H9 (cell line): ENCODE data around the gene TMEM14B. TPM values are rescaled to one million over a fixed set of nuclear protein-coding genes. Genes with fewer than 3 reads are reported as not detected.

ENCODE experiments used
- DNase-seq: peaks from one replicate; pipeline ENCODE4 v3.0.0-alpha.2; 2017
- H2AFZ ChIP-seq: one replicate; pipeline ENCODE4 v1.6.1; 2013; ENCODE audit warnings: mild to moderate bottlenecking, low read length, control low read depth, moderate library complexity
- H2AK5ac ChIP-seq: 2 replicates; pipeline ENCODE4 v1.6.1; 2013; ENCODE audit warnings: low read length, control low read depth, mixed read lengths; ENCODE audit not compliant: insufficient read length
- H2BK120ac ChIP-seq: one replicate; pipeline ENCODE4 v1.6.1; 2013; ENCODE audit warnings: low read depth, mild to moderate bottlenecking, low read length, control low read depth, inconsistent platforms; ENCODE audit not compliant: poor library complexity, severe bottlenecking
- H2BK12ac ChIP-seq: 2 replicates; pipeline ENCODE4 v1.6.1; 2013; ENCODE audit warnings: low read length, control low read depth, mixed read lengths, low read depth; ENCODE audit not compliant: insufficient read length
- H2BK15ac ChIP-seq: 2 replicates; pipeline ENCODE4 v1.6.1; 2013; ENCODE audit warnings: low read depth, low read length, control low read depth
- H2BK20ac ChIP-seq: one replicate; pipeline ENCODE4 v1.6.1; 2013; ENCODE audit warnings: low read depth, mild to moderate bottlenecking, low read length, control low read depth, inconsistent platforms; ENCODE audit not compliant: poor library complexity, severe bottlenecking
- H2BK5ac ChIP-seq: 2 replicates; pipeline ENCODE4 v1.6.1; 2013; ENCODE audit warnings: low read length, control low read depth, mixed read lengths; ENCODE audit not compliant: insufficient read length
- H3K14ac ChIP-seq: 2 replicates; pipeline ENCODE4 v1.6.1; 2013; ENCODE audit warnings: low read length, control low read depth; ENCODE audit not compliant: insufficient read depth
- H3K18ac ChIP-seq: 2 replicates; pipeline ENCODE4 v1.6.1; 2013; ENCODE audit warnings: low read depth, mild to moderate bottlenecking, mixed read lengths, low read length, control low read depth; ENCODE audit not compliant: insufficient read length
- H3K23ac ChIP-seq: 2 replicates; pipeline ENCODE4 v1.6.1; 2013; ENCODE audit warnings: low read length, control low read depth, mixed read lengths, low read depth; ENCODE audit not compliant: insufficient read length
- H3K23me2 ChIP-seq: 2 replicates; pipeline ENCODE4 v1.6.1; 2013; ENCODE audit warnings: low read depth, mild to moderate bottlenecking, mixed read lengths, low read length, control low read depth; ENCODE audit not compliant: insufficient read length, poor library complexity, severe bottlenecking
- H3K27ac ChIP-seq: 2 replicates; pipeline ENCODE4 v1.5.1; 2013; ENCODE audit warnings: low read length, control low read depth, mixed read lengths, low read depth; ENCODE audit not compliant: insufficient read length
- H3K27me3 ChIP-seq: 2 replicates; pipeline ENCODE4 v1.6.1; 2013; ENCODE audit warnings: low read length, control low read depth, inconsistent platforms; ENCODE audit not compliant: insufficient read depth
- H3K4ac ChIP-seq: 2 replicates; pipeline ENCODE4 v1.6.1; 2013; ENCODE audit warnings: low read depth, mild to moderate bottlenecking, control low read depth, inconsistent platforms, low read length, moderate library complexity
- H3K4me1 ChIP-seq: 2 replicates; pipeline ENCODE4 v1.6.1; 2013; ENCODE audit warnings: low read length, control low read depth, inconsistent platforms; ENCODE audit not compliant: insufficient read depth
- H3K4me2 ChIP-seq: 2 replicates; pipeline ENCODE4 v1.6.1; 2013; ENCODE audit warnings: low read length, control low read depth, mixed read lengths; ENCODE audit not compliant: insufficient read length, insufficient read depth
- H3K56ac ChIP-seq: 2 replicates; pipeline ENCODE4 v1.6.1; 2013; ENCODE audit warnings: low read depth, mild to moderate bottlenecking, mixed read lengths, low read length, control low read depth; ENCODE audit not compliant: insufficient read length
- H3K79me1 ChIP-seq: 2 replicates; pipeline ENCODE4 v1.6.1; 2013; ENCODE audit warnings: low read depth, mild to moderate bottlenecking, moderate library complexity, low read length, control low read depth, inconsistent platforms; ENCODE audit not compliant: insufficient read depth, poor library complexity, severe bottlenecking
- H3K79me2 ChIP-seq: 2 replicates; pipeline ENCODE4 v1.6.1; 2013; ENCODE audit warnings: low read length, control low read depth, inconsistent platforms; ENCODE audit not compliant: insufficient read depth
- H3K9ac ChIP-seq: 2 replicates; pipeline ENCODE4 v1.6.1; 2013; ENCODE audit warnings: low read length, control low read depth, mixed read lengths; ENCODE audit not compliant: insufficient read length; ENCODE audit errors: extremely low read depth
- H3K9me3 ChIP-seq: one replicate; pipeline ENCODE4 v1.6.1; 2013; ENCODE audit warnings: low read depth, low read length, inconsistent platforms; ENCODE audit not compliant: control insufficient read depth
- H3T11ph ChIP-seq: one replicate; pipeline ENCODE4 v1.6.1; 2013; ENCODE audit warnings: mild to moderate bottlenecking, low read length, control low read depth, inconsistent platforms
- H4K20me1 ChIP-seq: one replicate; pipeline ENCODE4 v1.6.1; 2013; ENCODE audit not compliant: control insufficient read depth, insufficient read length, insufficient read depth
- H4K5ac ChIP-seq: 2 replicates; pipeline ENCODE4 v1.6.1; 2013; ENCODE audit warnings: low read depth, mild to moderate bottlenecking, mixed read lengths, low read length, control low read depth; ENCODE audit not compliant: insufficient read length
- H4K8ac ChIP-seq: replicated peaks from 2 replicates; pipeline ENCODE4 v1.6.1; 2013; ENCODE audit warnings: low read length, control low read depth, mixed read lengths, low read depth; ENCODE audit not compliant: insufficient read length
- H4K91ac ChIP-seq: 2 replicates; pipeline ENCODE4 v1.6.1; 2013; ENCODE audit warnings: low read depth, mild to moderate bottlenecking, moderate library complexity, mixed read lengths, low read length, control low read depth; ENCODE audit not compliant: insufficient read length
- H3K27ac Mint-ChIP-seq, 3 experiments: 2 replicates in 2 of 3; 3 replicates in 1 of 3; pipeline ENCODE4 v1.8.0; 2020 to 2021; ENCODE audit warnings: mixed read lengths in 3 of 3, mild to moderate bottlenecking in 1 of 3, moderate library complexity in 1 of 3
- H3K27me3 Mint-ChIP-seq: 2 replicates; pipeline ENCODE4 v1.8.0; 2021; ENCODE audit warnings: low read depth, mild to moderate bottlenecking, moderate library complexity, mixed read lengths
- H3K36me3 Mint-ChIP-seq, 3 experiments: 2 replicates in 2 of 3; 3 replicates in 1 of 3; pipeline ENCODE4 v1.8.0; 2020 to 2021; ENCODE audit warnings: low read depth in 3 of 3, mixed read lengths in 3 of 3; ENCODE audit not compliant: insufficient read depth in 1 of 3
- H3K4me1 Mint-ChIP-seq, 2 experiments: 2 replicates each; pipeline ENCODE4 v1.8.0; 2020; ENCODE audit warnings: mixed read lengths in 2 of 2
- H3K4me3 Mint-ChIP-seq, 2 experiments: 2 replicates in 1 of 2; 3 replicates in 1 of 2; pipeline ENCODE4 v1.8.0; 2020 to 2021; ENCODE audit warnings: mild to moderate bottlenecking in 2 of 2, mixed read lengths in 2 of 2, moderate library complexity in 1 of 2
- H3K9me3 Mint-ChIP-seq, 2 experiments: 2 replicates in 1 of 2; 3 replicates in 1 of 2; pipeline ENCODE4 v1.8.0; 2020; ENCODE audit warnings: mild to moderate bottlenecking in 2 of 2, mixed read lengths in 2 of 2, moderate library complexity in 1 of 2
- WGBS: extraction: QIAGEN DNeasy Blood & Tissue Kit; methylation state at CpG from one replicate; pipeline ENCODE4 v1.1.7; 2013; ENCODE audit warnings: missing lambda C conversion rate, low lambda C conversion rate, mixed read lengths; ENCODE audit not compliant: insufficient read length; ENCODE audit errors: extremely low coverage; 5-methylcytosine and 5-hydroxymethylcytosine counted together
- total RNA-seq: library from RNA; stranded (reverse); gene quantifications from 2 replicates; pipeline ENCODE4 v1.2.1, GENCODE V29; 2021
- TF ChIP-seq, protein P1 (sequence below): fragments of 200-600 bp; sonication (generic); conservative IDR thresholded peaks from 3 replicates; pipeline ENCODE4 v1.8.0; 2021; ENCODE audit warnings: antibody characterized with exemption, mild to moderate bottlenecking

The TMEM14B gene
- total RNA-seq, 1 experiment from 2014 or later, result 107 TPM

DNA sequence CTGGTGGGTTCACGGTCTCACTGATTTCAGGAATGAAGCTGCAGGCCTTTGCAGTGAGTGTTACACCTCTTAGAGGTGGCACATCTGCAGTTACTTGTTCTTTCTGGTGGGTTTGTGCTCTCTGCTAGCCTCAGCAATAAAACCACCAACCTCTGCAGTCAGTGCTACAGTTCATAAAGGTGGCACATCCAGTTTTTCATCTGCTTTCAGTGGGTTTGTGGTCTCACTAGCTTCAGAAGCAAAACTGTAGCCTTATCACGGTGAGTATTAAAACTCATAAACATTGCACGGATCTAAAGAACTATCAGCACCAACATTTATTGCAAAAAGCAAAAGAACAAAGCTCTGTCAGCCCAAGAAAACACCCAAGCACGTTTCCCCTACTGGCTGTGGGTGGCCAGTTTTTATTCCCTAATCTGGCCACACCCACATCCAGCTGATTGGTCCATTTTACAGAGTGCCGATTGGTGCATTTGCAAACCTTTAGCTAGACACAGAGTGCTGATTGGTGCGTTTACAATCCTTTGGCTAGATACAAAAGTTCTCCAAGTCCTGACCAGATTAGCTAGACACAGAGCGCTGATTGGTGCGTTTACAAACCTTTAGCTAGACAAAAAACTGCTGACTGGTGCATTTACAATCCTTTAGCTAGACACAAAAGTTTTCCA is 28.2 kb upstream of the TMEM14B start:
- H3K79me1 ChIP-seq, result no peaks in the 10 kb centered on the region
- DNase-seq, result no peak
- H4K8ac ChIP-seq, result no peak overlapping the region
- no peak overlapping the region for H2BK120ac ChIP-seq
- H3K9ac ChIP-seq, result no peak overlapping the region
- no peak overlapping the region for H3T11ph ChIP-seq
- H3K23me2 ChIP-seq, result peaks cover 9% of the 10 kb centered on the region
- H3K4me2 ChIP-seq, result no peak overlapping the region
- no peak overlapping the region for H3K23ac ChIP-seq
- H4K5ac ChIP-seq, result no peak overlapping the region
- H4K91ac ChIP-seq, result no peak overlapping the region
- H2AK5ac ChIP-seq, result no peak overlapping the region
- H3K14ac ChIP-seq, result no peak overlapping the region
- no peak overlapping the region for H2BK20ac ChIP-seq
- H2AFZ ChIP-seq, result no peak overlapping the region
- Mint-ChIP-seq H3K36me3 (peaks cover 0 to 16% (median 12%) of the 10 kb centered on the region in 3 experiments; a peak in 5 of 7 replicates), H3K27ac (no peak overlapping the region), H3K4me3 (no peak overlapping the region; a peak in 1 of 5 replicates), H3K9me3 (peaks cover 3 to 7% of the 10 kb centered on the region in 2 experiments; a peak in 3 of 5 replicates), H3K4me1 (peaks cover 18 to 22% of the 10 kb centered on the region in 2 experiments), H3K27me3 (no peaks in the 10 kb centered on the region; the same call in 1 of the 2 replicates)
- H4K20me1 ChIP-seq, result no peaks in the 10 kb centered on the region
- H2BK12ac ChIP-seq, result no peak overlapping the region
- H2BK5ac ChIP-seq, result no peak overlapping the region
- no peaks in the 10 kb centered on the region for H3K79me2 ChIP-seq
- no peak overlapping the region for H3K4ac ChIP-seq
- no peaks in the 10 kb centered on the region for H3K27me3 ChIP-seq
- H3K9me3 ChIP-seq, result no peaks in the 10 kb centered on the region
- no peak overlapping the region for H3K56ac ChIP-seq
- H3K18ac ChIP-seq, result no peak overlapping the region
- TF ChIP-seq, protein P1, sequence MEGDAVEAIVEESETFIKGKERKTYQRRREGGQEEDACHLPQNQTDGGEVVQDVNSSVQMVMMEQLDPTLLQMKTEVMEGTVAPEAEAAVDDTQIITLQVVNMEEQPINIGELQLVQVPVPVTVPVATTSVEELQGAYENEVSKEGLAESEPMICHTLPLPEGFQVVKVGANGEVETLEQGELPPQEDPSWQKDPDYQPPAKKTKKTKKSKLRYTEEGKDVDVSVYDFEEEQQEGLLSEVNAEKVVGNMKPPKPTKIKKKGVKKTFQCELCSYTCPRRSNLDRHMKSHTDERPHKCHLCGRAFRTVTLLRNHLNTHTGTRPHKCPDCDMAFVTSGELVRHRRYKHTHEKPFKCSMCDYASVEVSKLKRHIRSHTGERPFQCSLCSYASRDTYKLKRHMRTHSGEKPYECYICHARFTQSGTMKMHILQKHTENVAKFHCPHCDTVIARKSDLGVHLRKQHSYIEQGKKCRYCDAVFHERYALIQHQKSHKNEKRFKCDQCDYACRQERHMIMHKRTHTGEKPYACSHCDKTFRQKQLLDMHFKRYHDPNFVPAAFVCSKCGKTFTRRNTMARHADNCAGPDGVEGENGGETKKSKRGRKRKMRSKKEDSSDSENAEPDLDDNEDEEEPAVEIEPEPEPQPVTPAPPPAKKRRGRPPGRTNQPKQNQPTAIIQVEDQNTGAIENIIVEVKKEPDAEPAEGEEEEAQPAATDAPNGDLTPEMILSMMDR, result no peak
- WGBS, result no CpG with 5 or more reads among the region's 8 CpGs
- 0 out of 2 replicates have a peak, but pooled peaks cover 2% of the 10 kb centered on the region for H3K4me1 ChIP-seq
- H2BK15ac ChIP-seq, result no peak overlapping the region
- H3K27ac ChIP-seq, result no peak overlapping the region
